HG03558 (cell line): ENCODE results near the gene TRRAP.
"Not testable (repeated sequence)": the region's sequence is repeated elsewhere in the genome, so short reads cannot be mapped to it uniquely, and the experiment has no call there.

Experiments
- ATAC-seq: cut with Tn5 transposase; IDR thresholded peaks from one replicate; pipeline ENCODE4 v1.9.1; 2021; ENCODE audit warnings: moderate number of reproducible peaks; ENCODE audit not compliant: unreplicated experiment; ENCODE audit errors: extremely low read depth

The TRRAP gene

GRCh38 chr7:98878365-98879197, at the start of gene TRRAP:
Gene TRRAP, plus strand, starts transcription at chr7:98878532. Its CDS starts 2,619 bp downstream, at chr7:98881151.
- peak; percentile 39 for ATAC-seq

DNA sequence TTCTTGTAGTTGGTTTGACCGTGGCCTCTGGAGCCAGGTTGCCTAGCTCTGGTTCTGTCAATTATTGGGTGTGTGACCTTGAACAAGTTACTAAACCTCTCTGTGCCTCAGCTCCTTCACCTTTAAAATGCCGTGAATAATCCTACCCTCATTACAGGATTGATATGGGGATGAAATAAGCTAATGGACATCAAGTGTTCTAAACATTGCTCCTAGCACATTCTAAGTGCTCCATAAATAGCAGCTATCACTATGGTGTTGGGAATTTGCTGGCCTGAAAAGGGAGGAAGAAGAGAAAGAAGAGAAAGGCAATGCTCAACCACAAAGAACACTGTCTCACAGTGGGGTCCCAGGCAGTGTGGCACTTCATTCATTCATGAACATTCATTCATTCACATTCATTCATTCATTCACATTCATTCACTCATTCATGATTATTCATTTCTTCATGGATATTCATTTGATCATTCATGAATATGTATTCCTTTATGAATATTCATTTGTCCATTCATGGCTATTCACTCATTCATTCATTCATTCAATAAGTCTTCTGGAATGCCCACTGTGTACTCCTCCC, 47.3 kb upstream of the TRRAP start:
- ATAC-seq = no peak

GRCh38 chr7:98831641-98832221, 46.6 kb upstream of the TRRAP start:
- ATAC-seq = no peak

DNA sequence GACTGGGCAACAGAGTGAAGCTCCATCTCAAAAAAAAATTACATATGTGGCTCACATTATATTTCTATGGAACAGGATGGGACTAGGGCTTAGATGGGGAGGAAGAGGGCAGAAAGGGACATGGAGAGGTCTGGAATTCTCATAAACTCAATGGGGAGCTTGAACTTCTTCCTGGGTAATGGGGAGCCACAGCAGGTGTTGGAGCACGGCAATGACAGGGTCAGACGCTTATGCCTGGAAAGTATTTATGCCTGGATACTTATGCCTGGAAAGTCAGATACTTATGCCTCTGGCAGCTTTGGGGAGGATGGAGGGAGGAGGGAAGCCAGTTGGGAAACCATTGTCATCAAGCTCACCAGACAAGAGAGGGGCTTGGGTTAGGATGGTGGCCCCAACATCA, 45.3 kb upstream of the TRRAP start:
- no peak for ATAC-seq

- ATAC-seq = no peak
Measured at GRCh38 chr7:98834949-98835348, 43.4 kb upstream of the TRRAP start.

- no peak for ATAC-seq
Measured at GRCh38 chr7:98836811-98837629, 41.3 kb upstream of the TRRAP start.

DNA sequence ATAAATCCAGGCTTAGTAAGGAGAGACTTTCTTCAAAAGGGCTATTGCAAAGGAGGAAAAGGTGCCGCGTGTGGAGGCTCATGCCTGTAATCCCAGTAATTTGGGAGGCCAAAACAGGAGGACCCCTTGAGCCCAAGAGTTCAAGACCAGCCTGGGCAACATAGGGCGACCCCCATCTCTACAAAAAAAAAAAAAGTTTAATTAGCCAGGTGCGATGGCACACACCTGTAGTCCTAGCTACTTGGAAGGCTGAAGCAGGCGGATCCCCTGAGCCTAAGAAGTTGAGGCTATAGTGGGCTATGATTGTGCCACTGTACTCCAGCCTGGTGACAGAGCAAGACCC, 40.7 kb upstream of the TRRAP start:
- ATAC-seq = no peak

GRCh38 chr7:98840096-98840495, 38.2 kb upstream of the TRRAP start:
- no peak for ATAC-seq

DNA sequence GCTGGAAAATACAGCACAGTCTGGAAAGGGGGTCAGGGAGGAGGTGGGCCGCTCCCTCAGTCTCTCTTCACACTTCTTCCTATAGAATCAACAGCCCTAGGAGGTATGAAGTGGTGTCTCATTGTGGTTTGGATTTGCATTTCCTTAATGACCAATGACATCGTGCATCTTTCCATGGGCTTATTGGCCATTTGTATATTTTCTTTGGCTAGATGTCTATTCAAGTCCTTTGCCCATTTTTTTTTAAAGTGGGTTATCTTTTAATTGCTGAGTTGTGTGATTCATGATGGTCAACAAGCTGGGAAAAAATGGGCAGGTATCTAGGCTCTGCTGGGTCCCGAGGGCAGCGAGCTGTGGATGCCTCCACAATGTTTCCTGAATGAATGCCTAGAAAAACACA, 37.6 kb upstream of the TRRAP start:
- ATAC-seq = no peak

DNA sequence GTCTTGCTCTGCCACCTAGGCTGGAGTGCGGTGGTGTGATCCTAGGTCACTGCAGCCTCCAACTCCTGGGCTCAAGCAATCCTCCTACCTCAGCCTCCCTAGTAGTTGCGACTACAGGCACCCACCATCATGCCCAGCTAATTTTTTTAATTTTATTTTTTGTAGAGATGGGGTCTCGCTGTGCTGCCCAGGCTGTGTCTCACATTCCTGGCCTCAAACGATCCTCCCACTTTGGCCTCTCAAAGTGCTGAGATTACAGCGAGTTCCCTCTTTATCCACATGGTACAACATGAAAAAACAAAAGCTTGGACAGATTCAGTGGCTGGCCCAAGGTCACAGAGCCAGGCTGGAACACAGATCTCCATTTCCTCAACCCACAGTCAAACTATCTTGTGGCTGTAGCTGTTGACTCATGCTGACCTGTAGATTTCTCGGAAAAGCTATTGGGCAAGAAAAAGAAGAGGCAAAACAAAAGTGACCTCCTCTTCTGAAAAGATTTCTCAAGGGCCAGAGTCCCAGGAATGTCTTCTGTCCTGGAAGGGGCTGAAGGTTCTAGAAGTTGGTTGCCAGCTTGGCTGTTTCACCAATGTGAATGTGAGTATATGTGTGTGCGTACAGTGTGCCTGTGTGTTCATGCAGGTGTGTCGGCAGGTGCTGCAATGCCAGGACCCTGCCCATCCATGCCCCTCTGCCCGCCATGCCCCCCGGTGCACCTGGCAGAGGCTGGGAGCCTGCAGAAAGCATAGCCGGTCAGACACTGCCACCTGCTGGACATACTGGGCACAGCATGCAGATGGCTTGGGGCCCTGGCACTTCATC, 36.9 kb upstream of the TRRAP start:
- no peak for ATAC-seq

DNA sequence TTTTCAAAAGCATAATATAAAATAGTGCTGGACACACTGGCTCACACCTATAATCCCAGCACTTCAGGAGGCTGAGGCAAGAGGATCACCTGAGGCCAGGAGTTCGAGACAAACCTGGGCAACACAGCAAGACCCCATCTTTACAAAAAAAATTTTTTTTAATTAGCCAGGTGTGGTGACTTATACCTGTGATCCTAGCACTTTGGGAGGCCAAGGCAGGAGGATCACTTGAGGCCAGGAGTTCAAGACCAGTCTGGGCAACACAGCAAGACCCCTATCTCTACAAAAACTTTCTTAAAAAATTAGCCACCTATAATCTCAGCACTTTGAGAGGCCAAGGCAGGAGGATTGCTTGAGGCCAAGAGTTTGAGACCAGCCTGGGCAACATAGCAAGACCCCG, 35.8 kb upstream of the TRRAP start:
- ATAC-seq = not testable (repeated sequence)

GRCh38 chr7:98848918-98849317, 29.4 kb upstream of the TRRAP start:
- ATAC-seq = no peak

- no peak for ATAC-seq
Measured at GRCh38 chr7:98852826-98853225, 25.5 kb upstream of the TRRAP start.

DNA sequence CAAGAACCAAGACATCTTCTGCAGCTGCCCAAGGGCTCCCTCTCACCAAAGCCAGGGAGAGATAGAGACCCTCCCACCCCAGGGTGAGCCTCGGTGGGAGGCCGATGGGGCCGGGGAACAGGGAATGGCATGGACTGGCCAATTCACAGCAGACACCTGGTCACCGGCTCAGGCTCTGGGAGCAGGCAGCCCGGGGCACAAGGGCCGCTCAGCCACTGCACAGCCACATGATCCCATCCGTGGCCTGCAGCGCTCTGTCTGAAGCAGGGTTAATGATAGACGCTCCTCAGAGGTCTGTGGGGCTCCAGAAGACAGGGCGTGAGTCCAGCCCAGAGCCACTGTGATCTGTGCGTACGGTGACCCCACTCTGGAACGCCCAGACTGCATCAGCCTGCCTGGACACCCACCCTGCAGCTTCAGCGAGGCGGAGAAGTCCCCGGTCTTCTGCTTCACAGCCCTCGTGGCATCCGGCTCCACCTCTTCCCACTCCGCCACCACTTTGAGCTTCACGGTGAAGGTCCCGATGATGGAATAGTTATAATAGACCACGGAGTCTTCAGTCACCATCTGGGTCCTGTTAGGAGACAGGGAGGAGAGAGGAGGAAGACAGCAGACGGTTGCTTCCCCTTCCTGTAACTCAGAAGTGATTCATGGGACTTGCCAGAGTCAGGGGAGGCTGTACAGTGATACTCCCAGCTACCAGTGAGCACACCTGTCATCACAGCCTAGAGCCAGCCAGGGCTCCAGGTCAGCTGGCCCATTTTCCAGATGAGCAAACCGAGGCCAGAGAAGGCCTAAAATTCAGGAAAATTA, 22.5 kb upstream of the TRRAP start:
- ATAC-seq = no peak

DNA sequence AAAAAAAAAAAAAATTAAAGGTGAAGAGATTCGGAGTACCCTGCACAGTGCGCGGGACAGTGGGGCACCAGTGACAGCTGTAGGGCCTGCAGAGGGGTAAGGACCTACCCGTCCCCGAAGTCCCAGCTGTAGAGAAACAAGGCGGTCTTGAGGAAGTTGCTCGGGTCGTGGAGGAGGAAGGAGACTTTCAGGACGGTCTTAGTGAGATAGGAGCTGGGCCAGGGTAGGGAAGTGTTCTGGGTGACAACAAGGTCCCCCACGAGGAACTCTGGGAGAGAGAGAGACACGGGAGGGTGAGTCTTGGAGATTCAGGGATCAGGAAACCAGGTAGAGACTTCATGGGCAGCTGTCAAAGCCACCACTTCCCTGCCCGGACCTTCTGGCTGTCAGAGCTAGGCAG, 18.3 kb upstream of the TRRAP start:
- ATAC-seq = no peak

- no peak for ATAC-seq
Measured at GRCh38 chr7:98862203-98862602, 16.1 kb upstream of the TRRAP start.

DNA sequence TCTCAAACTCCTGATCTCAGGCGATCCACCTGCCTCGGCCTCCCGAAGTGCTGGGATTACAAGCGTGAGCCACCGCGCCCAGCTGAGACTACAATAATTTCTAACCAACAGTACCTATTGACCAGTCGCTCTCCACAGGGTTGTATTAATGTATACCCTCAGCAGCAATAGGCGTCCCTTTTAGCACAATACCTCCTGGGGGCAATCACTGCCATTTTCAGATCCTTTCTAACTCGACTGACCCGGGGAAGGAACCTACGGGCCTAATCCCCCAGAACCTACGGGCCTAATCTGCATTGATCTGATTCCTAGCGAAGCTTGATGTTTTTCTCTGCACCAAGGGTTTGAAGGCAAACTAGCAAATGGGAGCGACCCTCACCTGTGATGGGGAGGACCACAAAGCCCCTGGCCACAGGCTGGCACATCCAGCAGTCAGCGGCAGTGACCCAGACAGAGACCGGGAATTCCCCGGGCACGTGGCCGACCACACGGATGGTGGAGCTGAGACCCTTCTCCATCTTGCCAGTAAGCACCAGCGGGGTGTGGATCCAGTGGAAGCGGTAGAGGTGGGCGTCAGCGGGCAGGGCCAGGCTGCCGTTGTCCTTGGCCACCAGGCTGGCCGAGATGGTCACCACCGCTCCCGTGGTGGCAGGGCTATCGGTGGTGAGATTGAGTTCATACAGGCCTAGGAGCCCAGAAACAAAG, 15.5 kb upstream of the TRRAP start:
- ATAC-seq = no peak

GRCh38 chr7:98863601-98864000, 14.7 kb upstream of the TRRAP start:
- no peak for ATAC-seq
